Body of pancreas (tissue), 4 donors: ENCODE data around the gene TAF5. TPM values are rescaled to one million over a fixed set of nuclear protein-coding genes. Genes with fewer than 3 reads are reported as not detected.
"Not testable (repeated sequence)": the region's sequence is repeated elsewhere in the genome, so short reads cannot be mapped to it uniquely, and the experiment has no call there.

Experiments used
- ATAC-seq: fragments of 150-250 bp; one replicate; pipeline ENCODE4 v1.9.1; 2016
- DNase-seq, 4 donors: peaks; one replicate each; pipeline ENCODE4 v3.0.0-alpha.2; 2019
- H3K27ac ChIP-seq, 4 donors: fragments of 200-600 bp; sonication (generic); 1 replicate in 3 of 4; 2 replicates in 1 of 4; pipeline versions ENCODE4 v1.5.1 to v1.6.1; 2016 to 2019; ENCODE audit warnings: mild to moderate bottlenecking in 1 of 4, mixed read lengths in 1 of 4, moderate library complexity in 1 of 4
- H3K27me3 ChIP-seq, 2 donors: fragments of 200-600 bp; sonication (generic); one replicate each; pipeline ENCODE4 v1.6.0; 2016; ENCODE audit warnings: mild to moderate bottlenecking in 1 of 2
- H3K36me3 ChIP-seq, 2 donors: fragments of 200-600 bp; sonication (generic); replicated peaks in 1 of 2; 2 replicates each; pipeline ENCODE4 v1.5.1; 2016; ENCODE audit warnings: low read depth in 2 of 2; ENCODE audit not compliant: insufficient read depth in 1 of 2
- H3K4me1 ChIP-seq: fragments of 200-600 bp; sonication (generic); one replicate; pipeline ENCODE4 v1.6.0; 2016
- H3K4me3 ChIP-seq, 2 donors: fragments of 200-600 bp; sonication (generic); 1 replicate in 1 of 2; 2 replicates in 1 of 2; pipeline ENCODE4 v1.5.1; 2016 to 2019
- H3K9me3 ChIP-seq, 3 donors: fragments of 200-600 bp; sonication (generic); 1 replicate in 2 of 3; 2 replicates in 1 of 3; pipeline ENCODE4 v1.5.1; 2016
- POLR2A ChIP-seq, 3 donors: fragments of 450-650 bp; IDR thresholded peaks; one replicate each; pipeline ENCODE4 v1.6.1; 2016; ENCODE audit warnings: antibody characterized with exemption in 3 of 3, mild to moderate bottlenecking in 2 of 3
- WGBS, 2 donors: methylation state at CpG; one replicate each; pipeline ENCODE4 v1.1.5; 2017; 5-methylcytosine and 5-hydroxymethylcytosine counted together
- intact Hi-C: fragments of 100-400 bp; cut with DNase I; formaldehyde crosslinking; loops from one replicate; pipeline ENCODE4 v1.15.1; 2023
- total RNA-seq, 2 donors: library from RNA; depleted of rRNA; stranded (reverse); fragments of >200 nt; gene quantifications; one replicate each; pipeline ENCODE4 v1.1.0, GENCODE V29; 2016
- TF ChIP-seq, protein P1 (sequence below), 7 experiments: fragments of 450-650 bp in 4 of 7; fragments of 200-600 bp in 3 of 7; sonication (generic) in 3 of 7; IDR thresholded peaks; one replicate each; pipeline ENCODE4 v1.5.1; 2016 to 2019; ENCODE audit warnings: antibody characterized with exemption in 7 of 7

Gene TAF5
- total RNA-seq, 2 donors from 2014 or later, result 2.0 to 5.7 TPM

- H3K27me3 ChIP-seq, result no peaks in the 10 kb centered on the region
- ATAC-seq (no peak), DNase-seq (peak in 3 of 4 donors; percentile 8 to 27 (median 19))
- H3K27ac ChIP-seq, result no peak overlapping the region
- H3K4me1 ChIP-seq, result peaks cover 43% of the 10 kb centered on the region
- peaks cover 0 to 10% of the 10 kb centered on the region in 2 donors for H3K36me3 ChIP-seq
- H3K9me3 ChIP-seq, result no peaks in the 10 kb centered on the region
- intact Hi-C loops, result no loop called here
- 25 to 26% methylated on average over 18 to 19 of the region's 19 CpGs for WGBS, 2 donors
- TF ChIP-seq, protein P1, sequence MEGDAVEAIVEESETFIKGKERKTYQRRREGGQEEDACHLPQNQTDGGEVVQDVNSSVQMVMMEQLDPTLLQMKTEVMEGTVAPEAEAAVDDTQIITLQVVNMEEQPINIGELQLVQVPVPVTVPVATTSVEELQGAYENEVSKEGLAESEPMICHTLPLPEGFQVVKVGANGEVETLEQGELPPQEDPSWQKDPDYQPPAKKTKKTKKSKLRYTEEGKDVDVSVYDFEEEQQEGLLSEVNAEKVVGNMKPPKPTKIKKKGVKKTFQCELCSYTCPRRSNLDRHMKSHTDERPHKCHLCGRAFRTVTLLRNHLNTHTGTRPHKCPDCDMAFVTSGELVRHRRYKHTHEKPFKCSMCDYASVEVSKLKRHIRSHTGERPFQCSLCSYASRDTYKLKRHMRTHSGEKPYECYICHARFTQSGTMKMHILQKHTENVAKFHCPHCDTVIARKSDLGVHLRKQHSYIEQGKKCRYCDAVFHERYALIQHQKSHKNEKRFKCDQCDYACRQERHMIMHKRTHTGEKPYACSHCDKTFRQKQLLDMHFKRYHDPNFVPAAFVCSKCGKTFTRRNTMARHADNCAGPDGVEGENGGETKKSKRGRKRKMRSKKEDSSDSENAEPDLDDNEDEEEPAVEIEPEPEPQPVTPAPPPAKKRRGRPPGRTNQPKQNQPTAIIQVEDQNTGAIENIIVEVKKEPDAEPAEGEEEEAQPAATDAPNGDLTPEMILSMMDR (IDR thresholded peaks at IDR 0.05), result no peak
- no peak for TF ChIP-seq POLR2A (IDR thresholded peaks at IDR 0.05)
- H3K4me3 ChIP-seq, result peak overlapping the region; percentile 61 to 82
Observed at GRCh38 chr10:103397191-103397825, 29.5 kb downstream of the TAF5 start.

- DNase-seq (no peak), ATAC-seq (no peak)
- no peaks in the 10 kb centered on the region for H3K9me3 ChIP-seq
- no peaks in the 10 kb centered on the region for H3K4me1 ChIP-seq
- H3K4me3 ChIP-seq, result no peak overlapping the region
- peaks cover 13 to 53% of the 10 kb centered on the region in 2 donors for H3K36me3 ChIP-seq
- no peaks in the 10 kb centered on the region for H3K27me3 ChIP-seq
- intact Hi-C loops, result loop anchor here (10.0 kb wide), 1 partner anchor 181 kb away; no protein-coding TSS in a partner anchor
- TF ChIP-seq POLR2A (IDR thresholded peaks at IDR 0.05), result no peak
- TF ChIP-seq, protein P1 (IDR thresholded peaks at IDR 0.05), result no peak
- no peak overlapping the region for H3K27ac ChIP-seq
- WGBS, 2 donors, result 58 to 80% methylated on average over 2 of the region's 2 CpGs
Observed at GRCh38 chr10:103413564-103413963, 45.8 kb downstream of the TAF5 start.

- H3K9me3 ChIP-seq, result no peaks in the 10 kb centered on the region
- H3K4me3 ChIP-seq, result no peak overlapping the region
- intact Hi-C loops, result loop anchor here (10.0 kb wide), 1 partner anchor 179 kb away; no protein-coding TSS in a partner anchor
- no peak for TF ChIP-seq POLR2A (IDR thresholded peaks at IDR 0.05)
- TF ChIP-seq, protein P1 (IDR thresholded peaks at IDR 0.05), result no peak
- ATAC-seq (no peak), DNase-seq (no peak)
- H3K27me3 ChIP-seq, result no peaks in the 10 kb centered on the region
- 62 to 71% methylated on average over 8 of the region's 8 CpGs for whole genome bisulfite sequencing, 2 donors
- H3K4me1 ChIP-seq, result no peaks in the 10 kb centered on the region
- H3K36me3 ChIP-seq, result peaks cover 13 to 59% of the 10 kb centered on the region in 2 donors
- no peak overlapping the region for H3K27ac ChIP-seq
Observed at GRCh38 chr10:103415581-103415980, 47.8 kb downstream of the TAF5 start.

GRCh38 chr10:103416436-103417147 lies 48.8 kb downstream of the TAF5 start:
- intact Hi-C loops, result loop anchor here (10.0 kb wide), 1 partner anchor 178 kb away; no protein-coding TSS in a partner anchor
- ATAC-seq (peak; percentile 59), DNase-seq (peak; percentile 66 to 82 (median 76))
- Histone ChIP-seq H3K9me3 (no peaks in the 10 kb centered on the region), H3K36me3 (peaks cover 13 to 60% of the 10 kb centered on the region in 2 donors), H3K27me3 (no peaks in the 10 kb centered on the region), H3K4me1 (no peaks in the 10 kb centered on the region), H3K4me3 (no peak overlapping the region), H3K27ac (no peak overlapping the region)
- TF ChIP-seq POLR2A (IDR thresholded peaks at IDR 0.05), result no peak
- TF ChIP-seq, protein P1 (IDR thresholded peaks at IDR 0.05), result peak; percentile 33 to 67 (median 62)
- WGBS, 2 donors, result 37 to 44% methylated on average over 8 of the region's 8 CpGs

GRCh38 chr10:103417148-103417469 lies 49.3 kb downstream of the TAF5 start:
- H3K4me3 ChIP-seq, H3K27ac ChIP-seq, ATAC-seq, H3K4me1 ChIP-seq, H3K9me3 ChIP-seq, DNase-seq, H3K27me3 ChIP-seq: not testable (repeated sequence)
- intact Hi-C loops, result loop anchor here (10.0 kb wide), 1 partner anchor 178 kb away; no protein-coding TSS in a partner anchor
- peaks cover 13 to 55% of the 10 kb centered on the region in 2 donors for H3K36me3 ChIP-seq
- WGBS, 2 donors, result 79 to 85% methylated on average over 5 of the region's 5 CpGs
